Activated T-helper 1 cell treated with anti-CD3 and anti-CD28 coated beads, Interleukin-12 subunit alpha, Interleukin-12 subunit beta, Interleukin-2, Interleukin-4 antibody, amounts not matched to agents 30 ng/mL and 10 ng/mL and 1 ng/mL, durations not matched to agents 14 hours and 24 hours and 36 hours (primary cell): Measurements from ENCODE around the gene PACRG. TPM values are rescaled to one million over a fixed set of nuclear protein-coding genes. Genes with fewer than 3 reads are reported as not detected.

Source experiments
- DNase-seq: peaks from one replicate; pipeline ENCODE4 v3.0.0; 2021; ENCODE audit warnings: low spot score
- H3K27ac Mint-ChIP-seq: one replicate; pipeline ENCODE4 v1.8.0; 2021; ENCODE audit warnings: mild to moderate bottlenecking, mixed read lengths
- H3K27me3 Mint-ChIP-seq: one replicate; pipeline ENCODE4 v1.8.0; 2022; ENCODE audit warnings: mild to moderate bottlenecking, moderate library complexity, mixed read lengths; ENCODE audit not compliant: insufficient read depth
- H3K36me3 Mint-ChIP-seq: one replicate; pipeline ENCODE4 v1.8.0; 2021; ENCODE audit warnings: low read depth, mixed read lengths
- H3K4me1 Mint-ChIP-seq: one replicate; pipeline ENCODE4 v1.8.0; 2021; ENCODE audit warnings: low read depth, mixed read lengths
- H3K4me3 Mint-ChIP-seq: one replicate; pipeline ENCODE4 v1.8.0; 2021; ENCODE audit warnings: mild to moderate bottlenecking, moderate library complexity, mixed read lengths
- H3K9me3 Mint-ChIP-seq: one replicate; pipeline ENCODE4 v1.8.0; 2021; ENCODE audit warnings: mixed read lengths
- intact Hi-C: fragments of 100-400 bp; cut with micrococcal nuclease; formaldehyde crosslinking; loops from one replicate; pipeline ENCODE4 v1.15.1; 2024
- total RNA-seq: library from RNA; stranded (reverse); gene quantifications from 2 replicates; pipeline ENCODE4 v1.2.3, GENCODE V29; 2022

The PACRG gene
- total RNA-seq, 1 donor from 2014 or later = 0.36 TPM

- no peak for DNase-seq
- Mint-ChIP-seq H3K27ac (no peak overlapping the region), H3K36me3 (no peaks in the 10 kb centered on the region), H3K9me3 (no peaks in the 10 kb centered on the region), H3K4me1 (no peaks in the 10 kb centered on the region), H3K27me3 (no peaks in the 10 kb centered on the region), H3K4me3 (no peak overlapping the region)
- intact Hi-C loops = no loop called here
Observed at GRCh38 chr6:163164175-163164900, 436.6 kb downstream of the PACRG start.

- intact Hi-C loops = no loop called here
- Mint-ChIP-seq H3K27ac (no peak overlapping the region), H3K36me3 (no peaks in the 10 kb centered on the region)
Observed at GRCh38 chr6:163165155-163165910, 437.6 kb downstream of the PACRG start.

GRCh38 chr6:163165922-163166321, 438.1 kb downstream of the PACRG start:
- no peaks in the 10 kb centered on the region for H3K27me3 Mint-ChIP-seq
- no peak for DNase-seq
- no peaks in the 10 kb centered on the region for H3K36me3 Mint-ChIP-seq
- H3K27ac Mint-ChIP-seq = no peak overlapping the region
- no peak overlapping the region for H3K4me3 Mint-ChIP-seq
- H3K4me1 Mint-ChIP-seq = no peaks in the 10 kb centered on the region
- no peaks in the 10 kb centered on the region for H3K9me3 Mint-ChIP-seq
- intact Hi-C loops = no loop called here

More at GRCh38 chr6:163165155-163165910, 437.6 kb downstream of the PACRG start:
- no peak overlapping the region for H3K4me3 Mint-ChIP-seq
- DNase-seq = no peak
- H3K4me1 Mint-ChIP-seq = no peaks in the 10 kb centered on the region
- no peaks in the 10 kb centered on the region for H3K27me3 Mint-ChIP-seq
- H3K9me3 Mint-ChIP-seq = no peaks in the 10 kb centered on the region

- intact Hi-C loops = no loop called here
- no peaks in the 10 kb centered on the region for H3K4me1 Mint-ChIP-seq
- H3K27ac Mint-ChIP-seq = no peak overlapping the region
- H3K4me3 Mint-ChIP-seq = no peak overlapping the region
- no peaks in the 10 kb centered on the region for H3K9me3 Mint-ChIP-seq
- no peaks in the 10 kb centered on the region for H3K27me3 Mint-ChIP-seq
- no peak for DNase-seq
- H3K36me3 Mint-ChIP-seq = no peaks in the 10 kb centered on the region
Observed at GRCh38 chr6:163166507-163166906, 438.7 kb downstream of the PACRG start.

DNA sequence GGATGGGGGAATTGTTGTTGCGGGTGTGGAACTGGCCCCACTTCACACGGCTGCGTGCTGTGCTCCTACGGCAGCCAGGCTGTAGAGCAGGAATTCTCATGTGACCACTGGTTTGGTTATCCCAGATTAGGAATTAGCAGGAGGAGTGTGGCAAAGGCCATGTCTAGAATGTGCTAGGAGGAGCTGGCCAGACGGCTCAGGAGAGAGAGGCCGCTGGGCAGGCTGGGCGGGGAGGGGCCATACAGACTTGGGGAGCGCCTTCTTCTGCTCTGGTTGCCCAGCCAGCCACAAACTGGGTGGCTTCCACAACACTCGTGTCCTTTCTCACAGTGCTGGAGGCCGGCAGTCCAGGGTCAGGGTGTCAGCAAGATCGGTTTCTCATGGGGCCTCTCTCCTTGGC, 441.7 kb downstream of the PACRG start:
- no peaks in the 10 kb centered on the region for H3K9me3 Mint-ChIP-seq
- H3K4me1 Mint-ChIP-seq = no peaks in the 10 kb centered on the region
- H3K4me3 Mint-ChIP-seq = no peak overlapping the region
- H3K27ac Mint-ChIP-seq = no peak overlapping the region
- no peaks in the 10 kb centered on the region for H3K36me3 Mint-ChIP-seq
- DNase-seq = no peak
- intact Hi-C loops = no loop called here
- H3K27me3 Mint-ChIP-seq = no peaks in the 10 kb centered on the region

DNA sequence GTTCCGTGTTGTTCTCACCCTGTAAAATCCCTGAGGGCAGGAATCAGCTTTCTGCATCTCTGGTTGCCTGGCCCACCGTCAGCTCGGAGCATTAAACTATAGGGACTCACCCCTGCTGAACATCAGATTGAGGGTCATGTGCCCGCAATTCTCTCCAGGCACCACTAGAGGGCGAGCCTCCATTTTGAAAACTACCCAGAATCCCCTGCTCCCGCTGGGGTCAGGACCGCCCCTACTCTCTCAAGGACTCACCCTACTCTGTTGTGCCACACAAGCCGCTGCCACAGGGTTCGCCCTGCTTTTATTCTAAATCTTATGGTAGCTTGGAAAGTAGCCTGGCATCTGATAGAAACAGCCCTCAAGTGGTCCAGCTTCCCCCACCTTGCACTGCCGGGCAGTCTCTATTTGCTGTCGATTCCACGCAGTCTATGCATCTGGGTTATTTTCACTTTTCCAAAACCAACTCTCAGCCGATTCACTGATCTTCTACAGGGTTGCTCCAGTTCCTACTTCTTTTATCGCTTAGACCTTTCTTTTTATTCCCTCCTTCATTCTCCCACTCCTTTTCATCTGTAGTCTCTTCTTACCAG, 442.6 kb downstream of the PACRG start:
- no peak for DNase-seq
- intact Hi-C loops = loop anchor here (5.0 kb wide), 1 partner anchor 787 kb away; no protein-coding TSS in a partner anchor
- no peaks in the 10 kb centered on the region for H3K36me3 Mint-ChIP-seq
- H3K9me3 Mint-ChIP-seq = no peaks in the 10 kb centered on the region
- H3K4me1 Mint-ChIP-seq = no peaks in the 10 kb centered on the region
- H3K27me3 Mint-ChIP-seq = no peaks in the 10 kb centered on the region
- no peak overlapping the region for H3K27ac Mint-ChIP-seq
- no peak overlapping the region for H3K4me3 Mint-ChIP-seq

- H3K9me3 Mint-ChIP-seq = no peaks in the 10 kb centered on the region
- no peak overlapping the region for H3K4me3 Mint-ChIP-seq
- H3K4me1 Mint-ChIP-seq = no peaks in the 10 kb centered on the region
- no peak overlapping the region for H3K27ac Mint-ChIP-seq
- no peaks in the 10 kb centered on the region for H3K27me3 Mint-ChIP-seq
- no peak for DNase-seq
- intact Hi-C loops = loop anchor here (5.0 kb wide), 1 partner anchor 784 kb away; no protein-coding TSS in a partner anchor
- no peaks in the 10 kb centered on the region for H3K36me3 Mint-ChIP-seq
Observed at GRCh38 chr6:163173741-163174140, 446.0 kb downstream of the PACRG start.

DNA sequence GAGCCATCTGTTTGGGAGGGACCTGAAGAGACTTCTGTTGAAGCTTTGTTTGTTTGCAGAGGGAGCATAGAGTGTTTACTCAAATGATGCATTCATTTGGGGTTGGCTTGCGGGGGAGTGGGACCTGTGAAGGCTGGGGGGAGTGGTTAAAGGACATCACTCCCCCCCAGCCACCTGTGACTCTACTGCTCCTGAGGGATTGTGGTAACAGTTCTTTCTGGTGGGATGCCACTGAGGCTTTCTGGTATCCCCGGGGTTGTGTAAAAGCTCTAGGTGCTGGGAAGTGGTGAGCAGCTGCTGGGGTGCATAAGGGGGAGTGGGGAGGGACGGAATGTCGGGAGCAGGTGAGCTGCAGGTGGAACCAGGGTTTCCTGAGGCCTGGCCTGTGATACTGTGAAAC, 447.5 kb downstream of the PACRG start:
- H3K36me3 Mint-ChIP-seq = no peaks in the 10 kb centered on the region
- H3K4me1 Mint-ChIP-seq = no peaks in the 10 kb centered on the region
- no peaks in the 10 kb centered on the region for H3K27me3 Mint-ChIP-seq
- DNase-seq = no peak
- no peak overlapping the region for H3K4me3 Mint-ChIP-seq
- H3K9me3 Mint-ChIP-seq = no peaks in the 10 kb centered on the region
- H3K27ac Mint-ChIP-seq = no peak overlapping the region
- intact Hi-C loops = no loop called here

GRCh38 chr6:163176097-163176496, 448.3 kb downstream of the PACRG start:
- no peaks in the 10 kb centered on the region for H3K27me3 Mint-ChIP-seq
- no peaks in the 10 kb centered on the region for H3K36me3 Mint-ChIP-seq
- intact Hi-C loops = no loop called here
- no peaks in the 10 kb centered on the region for H3K9me3 Mint-ChIP-seq
- no peak overlapping the region for H3K27ac Mint-ChIP-seq
- no peak for DNase-seq
- H3K4me1 Mint-ChIP-seq = no peaks in the 10 kb centered on the region
- no peak overlapping the region for H3K4me3 Mint-ChIP-seq

DNA sequence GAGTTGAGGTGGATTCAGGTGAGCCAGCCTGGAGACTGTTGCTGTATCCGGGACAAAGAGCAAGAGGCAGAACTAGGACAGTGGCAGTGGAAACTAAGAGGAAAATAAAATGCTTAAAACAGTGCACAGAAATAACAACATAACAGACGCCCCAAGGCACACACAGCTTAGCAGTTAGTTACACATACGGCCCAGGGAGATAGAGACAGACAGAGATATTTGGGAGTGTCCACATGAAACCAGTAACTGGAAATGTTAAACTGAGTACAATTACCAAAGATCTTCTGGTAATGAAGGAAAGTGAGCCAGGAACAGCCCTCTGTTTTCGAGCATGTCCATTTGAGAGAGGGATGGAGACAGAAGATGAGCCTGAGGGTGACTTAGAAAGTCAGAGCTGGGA, 449.2 kb downstream of the PACRG start:
- intact Hi-C loops = no loop called here
- Mint-ChIP-seq H3K9me3 (no peaks in the 10 kb centered on the region), H3K27ac (no peak overlapping the region), H3K36me3 (no peaks in the 10 kb centered on the region), H3K27me3 (no peaks in the 10 kb centered on the region), H3K4me3 (no peak overlapping the region), H3K4me1 (no peaks in the 10 kb centered on the region)
- no peak for DNase-seq

GRCh38 chr6:163177892-163178420, 450.2 kb downstream of the PACRG start:
- no peaks in the 10 kb centered on the region for H3K9me3 Mint-ChIP-seq
- no peak for DNase-seq
- H3K4me3 Mint-ChIP-seq = no peak overlapping the region
- H3K4me1 Mint-ChIP-seq = no peaks in the 10 kb centered on the region
- no peaks in the 10 kb centered on the region for H3K27me3 Mint-ChIP-seq
- H3K27ac Mint-ChIP-seq = no peak overlapping the region
- intact Hi-C loops = no loop called here
- no peaks in the 10 kb centered on the region for H3K36me3 Mint-ChIP-seq

DNA sequence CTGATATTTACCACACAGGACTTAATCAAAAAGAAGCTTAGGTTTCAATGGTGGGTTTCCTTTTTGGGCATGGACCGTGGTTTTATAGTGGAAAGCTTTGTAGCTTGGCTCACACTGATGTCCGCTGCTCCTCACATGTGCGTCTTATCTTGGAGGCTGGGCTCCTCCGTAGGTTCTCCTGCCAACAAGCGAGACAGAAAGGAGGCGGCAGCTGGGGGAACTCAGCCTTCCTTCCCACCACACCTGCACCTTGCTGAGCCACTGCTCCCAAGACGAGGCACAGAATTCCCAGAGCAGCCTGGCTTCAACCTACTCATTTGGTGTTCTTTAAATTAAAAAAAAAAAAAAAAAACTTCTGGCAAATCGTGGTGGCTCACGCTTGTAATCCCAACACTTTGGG, 451.3 kb downstream of the PACRG start:
- H3K9me3 Mint-ChIP-seq = no peaks in the 10 kb centered on the region
- no peak overlapping the region for H3K4me3 Mint-ChIP-seq
- DNase-seq = no peak
- H3K27me3 Mint-ChIP-seq = peaks cover 2% of the 10 kb centered on the region
- no peaks in the 10 kb centered on the region for H3K36me3 Mint-ChIP-seq
- intact Hi-C loops = no loop called here
- no peak overlapping the region for H3K27ac Mint-ChIP-seq
- no peaks in the 10 kb centered on the region for H3K4me1 Mint-ChIP-seq

- no peak overlapping the region for H3K4me3 Mint-ChIP-seq
- intact Hi-C loops = no loop called here
- H3K27ac Mint-ChIP-seq = no peak overlapping the region
- DNase-seq = no peak
- no peaks in the 10 kb centered on the region for H3K9me3 Mint-ChIP-seq
- peaks cover 2% of the 10 kb centered on the region for H3K27me3 Mint-ChIP-seq
- H3K4me1 Mint-ChIP-seq = no peaks in the 10 kb centered on the region
- no peaks in the 10 kb centered on the region for H3K36me3 Mint-ChIP-seq
Observed at GRCh38 chr6:163179721-163180120, 451.9 kb downstream of the PACRG start.
